PC-9 (cell line): ENCODE results near the gene NPC2. TPM values are rescaled to one million over a fixed set of nuclear protein-coding genes. Genes with fewer than 3 reads are reported as not detected.
"Not testable (repeated sequence)": the region's sequence is repeated elsewhere in the genome, so short reads cannot be mapped to it uniquely, and the experiment has no call there.

Source experiments
- BruUV-seq: library from RNA; stranded (reverse); fragments of 400-500 nt; replicated peaks from 2 replicates; lab custom pipeline; 2021; lab: Mats Ljungman, UMichigan
- CTCF ChIA-PET: fragments of 300-600 bp; sonication (Branson Sonifier 250); formaldehyde crosslinking; loops from one replicate; lab custom pipeline; 2022; ENCODE audit warnings: antibody characterized with exemption; lab: Charles Lee
- POLR2A ChIA-PET: fragments of 300-600 bp; sonication (Branson Sonifier 250); formaldehyde crosslinking; loops from one replicate; lab custom pipeline; 2022; ENCODE audit warnings: antibody characterized with exemption; ENCODE audit not compliant: unreplicated experiment; lab: Charles Lee
- DNase-seq, 2 experiments: peaks; one replicate each; pipeline versions ENCODE4 v3.0.0 to v3.0.0-alpha.2; 2015 to 2022; ENCODE audit warnings: mixed read lengths in 1 of 2
- H2AFZ ChIP-seq: fragments of 200-600 bp; sonication (generic); 2 replicates; pipeline ENCODE4 v1.8.1; 2017; ENCODE audit warnings: antibody characterized with exemption
- H3F3A ChIP-seq: fragments of 200-600 bp; sonication (generic); 2 replicates; pipeline ENCODE4 v1.8.1; 2017; ENCODE audit warnings: antibody characterized with exemption, mild to moderate bottlenecking, low read depth; ENCODE audit not compliant: insufficient read depth
- H3K27ac ChIP-seq: fragments of 200-600 bp; sonication (generic); 2 replicates; pipeline ENCODE4 v1.6.1; 2016; ENCODE audit warnings: mixed run types
- H3K27me3 ChIP-seq: fragments of 200-600 bp; sonication (generic); 2 replicates; pipeline ENCODE4 v1.6.1; 2016; ENCODE audit warnings: low read depth, mixed run types; ENCODE audit not compliant: insufficient read depth
- H3K36me3 ChIP-seq: fragments of 200-600 bp; sonication (generic); 2 replicates; pipeline ENCODE4 v1.6.1; 2016; ENCODE audit warnings: low read depth, mixed run types
- H3K4me1 ChIP-seq: fragments of 200-600 bp; sonication (generic); replicated peaks from 2 replicates; pipeline ENCODE4 v1.6.1; 2016; ENCODE audit warnings: mixed run types; ENCODE audit not compliant: insufficient read depth
- H3K4me2 ChIP-seq: fragments of 200-600 bp; sonication (generic); 2 replicates; pipeline ENCODE4 v1.6.1; 2017; ENCODE audit warnings: mixed run types
- H3K4me3 ChIP-seq: fragments of 200-600 bp; sonication (generic); 2 replicates; pipeline ENCODE4 v1.6.1; 2016; ENCODE audit warnings: mixed run types
- H3K79me2 ChIP-seq: fragments of 200-600 bp; sonication (generic); 2 replicates; pipeline ENCODE4 v1.6.1; 2017; ENCODE audit warnings: low read depth, mixed run types
- H3K9me2 ChIP-seq: fragments of 200-600 bp; sonication (generic); 2 replicates; pipeline ENCODE4 v1.8.1; 2017; ENCODE audit warnings: mild to moderate bottlenecking; ENCODE audit not compliant: insufficient read depth
- H3K9me3 ChIP-seq: fragments of 200-600 bp; sonication (generic); 2 replicates; pipeline ENCODE4 v1.8.1; 2016; ENCODE audit warnings: low read depth; ENCODE audit not compliant: insufficient read depth
- H4K20me1 ChIP-seq: fragments of 200-600 bp; sonication (generic); 2 replicates; pipeline ENCODE4 v1.8.1; 2017; ENCODE audit not compliant: insufficient read depth
- EZH2 ChIP-seq: fragments of 200-600 bp; sonication (generic); IDR thresholded peaks from 2 replicates; pipeline ENCODE4 v1.8.0; 2017; ENCODE audit warnings: antibody characterized with exemption, low read depth
- intact Hi-C: fragments of 100-400 bp; cut with micrococcal nuclease; formaldehyde crosslinking; loops from one replicate; pipeline ENCODE4 v1.10.0; 2022; ENCODE audit not compliant: unreplicated experiment
- total RNA-seq: library from RNA; stranded (reverse); gene quantifications from 2 replicates; pipeline ENCODE4 v1.2.3, GENCODE V29; 2021
- TF ChIP-seq, protein P1 (sequence below): fragments of 200-600 bp; sonication (generic); conservative IDR thresholded peaks from 2 replicates; pipeline ENCODE4 v1.6.1; 2017; ENCODE audit warnings: mixed run types, antibody characterized with exemption, mild to moderate bottlenecking, moderate library complexity

NPC2 gene
- total RNA-seq, 1 experiment from 2014 or later, result 1,010 TPM

DNA sequence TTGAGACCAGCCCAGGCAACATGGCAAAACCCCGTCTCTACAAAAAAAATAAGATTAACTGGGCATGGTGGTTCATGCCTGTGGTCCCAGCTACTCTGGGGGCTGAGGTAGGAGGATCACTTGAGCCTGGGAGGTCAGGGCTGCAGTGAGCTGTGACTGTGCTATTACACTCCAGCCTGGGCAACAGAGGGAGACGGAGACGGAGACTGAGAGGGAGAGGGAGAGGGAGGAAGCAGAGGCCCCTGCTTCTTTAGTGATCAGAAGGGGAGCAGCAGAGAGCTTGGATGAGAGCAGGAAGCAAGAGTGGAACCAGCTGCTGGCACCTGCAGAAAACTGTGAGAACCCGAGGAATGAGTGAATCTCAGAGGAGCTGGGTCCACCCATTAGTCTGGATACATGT is 46.4 kb upstream of the NPC2 start:
- Histone ChIP-seq H3K79me2 (no peaks in the 10 kb centered on the region), H3F3A (no peaks in the 10 kb centered on the region; the same call in 1 of the 2 replicates), H3K9me3 (no peaks in the 10 kb centered on the region), H4K20me1 (no peaks in the 10 kb centered on the region), H3K36me3 (no peaks in the 10 kb centered on the region), H3K4me3 (no peak overlapping the region), H3K9me2 (no peaks in the 10 kb centered on the region), H3K27me3 (no peaks in the 10 kb centered on the region), H3K27ac (no peak overlapping the region), H3K4me1 (no peaks in the 10 kb centered on the region), H3K4me2 (no peak overlapping the region), H2AFZ (no peak overlapping the region)
- ChIA-PET CTCF (no interaction called here), POLR2A (interaction anchor here (0.6 kb wide), 1 partner anchor 32 kb away, joined by 4 read pairs; no protein-coding TSS in a partner anchor)
- no TSS peak for BruUV-seq
- intact Hi-C loops, result no loop called here
- no peak for DNase-seq
- TF ChIP-seq EZH2, result no peak
- TF ChIP-seq, protein P1, sequence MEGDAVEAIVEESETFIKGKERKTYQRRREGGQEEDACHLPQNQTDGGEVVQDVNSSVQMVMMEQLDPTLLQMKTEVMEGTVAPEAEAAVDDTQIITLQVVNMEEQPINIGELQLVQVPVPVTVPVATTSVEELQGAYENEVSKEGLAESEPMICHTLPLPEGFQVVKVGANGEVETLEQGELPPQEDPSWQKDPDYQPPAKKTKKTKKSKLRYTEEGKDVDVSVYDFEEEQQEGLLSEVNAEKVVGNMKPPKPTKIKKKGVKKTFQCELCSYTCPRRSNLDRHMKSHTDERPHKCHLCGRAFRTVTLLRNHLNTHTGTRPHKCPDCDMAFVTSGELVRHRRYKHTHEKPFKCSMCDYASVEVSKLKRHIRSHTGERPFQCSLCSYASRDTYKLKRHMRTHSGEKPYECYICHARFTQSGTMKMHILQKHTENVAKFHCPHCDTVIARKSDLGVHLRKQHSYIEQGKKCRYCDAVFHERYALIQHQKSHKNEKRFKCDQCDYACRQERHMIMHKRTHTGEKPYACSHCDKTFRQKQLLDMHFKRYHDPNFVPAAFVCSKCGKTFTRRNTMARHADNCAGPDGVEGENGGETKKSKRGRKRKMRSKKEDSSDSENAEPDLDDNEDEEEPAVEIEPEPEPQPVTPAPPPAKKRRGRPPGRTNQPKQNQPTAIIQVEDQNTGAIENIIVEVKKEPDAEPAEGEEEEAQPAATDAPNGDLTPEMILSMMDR, result no peak

DNA sequence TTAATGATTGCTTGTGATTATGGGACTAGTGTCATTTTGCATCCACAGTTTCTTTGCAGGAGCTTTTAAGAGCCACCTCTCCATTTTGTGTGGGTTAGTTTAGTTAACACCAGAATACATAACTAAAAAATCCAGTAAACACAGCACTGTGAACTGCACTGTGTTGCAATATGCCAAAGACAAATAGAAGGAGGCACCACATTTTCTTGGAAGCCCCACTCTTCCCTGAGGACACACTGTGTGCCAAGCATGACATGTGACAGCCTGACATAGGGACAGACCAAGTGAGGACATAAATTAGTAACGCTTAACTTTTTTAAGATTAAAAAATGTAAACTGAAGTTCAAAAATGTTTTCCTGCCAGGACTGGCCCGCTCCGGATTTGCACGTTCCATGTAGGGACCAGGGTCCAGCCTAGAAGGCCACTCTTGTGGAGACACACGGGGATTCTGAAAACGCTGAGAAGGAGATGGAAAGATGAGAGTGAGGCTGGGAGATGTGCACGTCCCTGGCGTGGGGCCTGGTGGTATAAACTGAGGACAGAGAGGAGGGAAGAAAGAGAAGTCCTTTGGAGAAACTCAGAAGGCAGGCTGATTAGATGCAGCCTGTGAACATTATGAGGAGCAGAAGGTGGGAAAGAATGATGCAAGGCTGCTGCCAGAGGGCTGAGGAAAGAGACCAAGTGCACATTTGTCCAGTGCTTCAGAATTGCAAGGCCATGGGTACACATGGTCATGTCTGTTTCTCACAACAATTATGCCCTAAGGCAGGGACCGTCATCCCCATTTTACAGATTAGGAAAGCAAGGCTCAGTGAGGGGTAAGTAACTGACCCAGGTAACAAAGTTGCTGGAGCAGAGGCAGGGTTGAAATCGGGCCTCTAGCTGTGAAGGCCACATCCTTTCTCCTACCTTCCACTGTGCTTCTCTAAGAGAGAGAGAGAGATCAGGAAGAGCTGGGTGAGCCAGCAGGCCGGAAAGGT is 45.6 kb upstream of the NPC2 start:
- Histone ChIP-seq H3K4me3 (no peak overlapping the region), H3K9me2 (no peaks in the 10 kb centered on the region), H3K79me2 (no peaks in the 10 kb centered on the region), H3F3A (no peaks in the 10 kb centered on the region; the same call in 1 of the 2 replicates), H2AFZ (no peak overlapping the region), H4K20me1 (no peaks in the 10 kb centered on the region), H3K27me3 (no peaks in the 10 kb centered on the region), H3K4me2 (no peak overlapping the region), H3K9me3 (no peaks in the 10 kb centered on the region), H3K27ac (no peak overlapping the region), H3K36me3 (no peaks in the 10 kb centered on the region), H3K4me1 (no peaks in the 10 kb centered on the region)
- intact Hi-C loops, result no loop called here
- CTCF ChIA-PET, result interaction anchor here (0.5 kb wide), 1 partner anchor 184 kb away, joined by 6 read pairs; no protein-coding TSS in a partner anchor
- POLR2A ChIA-PET, result interaction anchor here (0.6 kb wide), 2 partner anchors 31 to 42 kb away, joined by 4 read pairs; no protein-coding TSS in a partner anchor
- no TSS peak for BruUV-seq
- no peak for DNase-seq
- TF ChIP-seq, protein P1, result no peak
- TF ChIP-seq EZH2, result no peak

- CTCF ChIA-PET, BruUV-seq, H3K36me3 ChIP-seq, H2AFZ ChIP-seq, H3K79me2 ChIP-seq, DNase-seq, H3K27me3 ChIP-seq, POLR2A ChIA-PET, H3K27ac ChIP-seq, H3K4me3 ChIP-seq, H3K4me2 ChIP-seq, H3K9me3 ChIP-seq, H4K20me1 ChIP-seq, H3K9me2 ChIP-seq, intact Hi-C loops, H3K4me1 ChIP-seq, H3F3A ChIP-seq: not testable (repeated sequence)
Measured at GRCh38 chr14:74536336-74536735, 43.2 kb upstream of the NPC2 start.
